Progenitor cell of endocrine pancreas (in vitro differentiated cells): ENCODE data around the gene SLC36A2. TPM values are rescaled to one million over a fixed set of nuclear protein-coding genes. Genes with fewer than 3 reads are reported as not detected.

Source experiments
- DNase-seq: peaks from one replicate; pipeline ENCODE4 v3.0.0; 2021; ENCODE audit warnings: low spot score; ENCODE audit not compliant: unreplicated experiment
- H3K27ac Mint-ChIP-seq: 2 replicates; pipeline ENCODE4 v1.8.0; 2021; ENCODE audit warnings: mild to moderate bottlenecking, moderate library complexity, mixed read lengths
- H3K27me3 Mint-ChIP-seq: 2 replicates; pipeline ENCODE4 v1.8.0; 2021; ENCODE audit warnings: mixed read lengths
- H3K36me3 Mint-ChIP-seq: 2 replicates; pipeline ENCODE4 v1.8.0; 2022; ENCODE audit warnings: mixed read lengths; ENCODE audit not compliant: insufficient read depth
- H3K4me1 Mint-ChIP-seq: 2 replicates; pipeline ENCODE4 v1.8.0; 2021; ENCODE audit warnings: low read depth, mixed read lengths
- H3K4me3 Mint-ChIP-seq: 2 replicates; pipeline ENCODE4 v1.8.0; 2021; ENCODE audit warnings: low read depth, mild to moderate bottlenecking, moderate library complexity, mixed read lengths
- H3K9me3 Mint-ChIP-seq: 2 replicates; pipeline ENCODE4 v1.8.0; 2021; ENCODE audit warnings: low read depth, mixed read lengths
- CTCF ChIP-seq: fragments of 200-600 bp; sonication (generic); IDR thresholded peaks from one replicate; pipeline ENCODE4 v1.5.0; 2021; ENCODE audit warnings: antibody characterized with exemption, mild to moderate bottlenecking; ENCODE audit not compliant: unreplicated experiment
- total RNA-seq: library from RNA; stranded (reverse); gene quantifications from 2 replicates; pipeline ENCODE4 v1.2.1, GENCODE V29; 2021

Gene SLC36A2
- total RNA-seq, 1 donor from 2014 or later = not detected

GRCh38 chr5:151296478-151296830, 50.9 kb downstream of the SLC36A2 start:
- no peak for DNase-seq
- no peak overlapping the region for H3K27ac Mint-ChIP-seq

DNA sequence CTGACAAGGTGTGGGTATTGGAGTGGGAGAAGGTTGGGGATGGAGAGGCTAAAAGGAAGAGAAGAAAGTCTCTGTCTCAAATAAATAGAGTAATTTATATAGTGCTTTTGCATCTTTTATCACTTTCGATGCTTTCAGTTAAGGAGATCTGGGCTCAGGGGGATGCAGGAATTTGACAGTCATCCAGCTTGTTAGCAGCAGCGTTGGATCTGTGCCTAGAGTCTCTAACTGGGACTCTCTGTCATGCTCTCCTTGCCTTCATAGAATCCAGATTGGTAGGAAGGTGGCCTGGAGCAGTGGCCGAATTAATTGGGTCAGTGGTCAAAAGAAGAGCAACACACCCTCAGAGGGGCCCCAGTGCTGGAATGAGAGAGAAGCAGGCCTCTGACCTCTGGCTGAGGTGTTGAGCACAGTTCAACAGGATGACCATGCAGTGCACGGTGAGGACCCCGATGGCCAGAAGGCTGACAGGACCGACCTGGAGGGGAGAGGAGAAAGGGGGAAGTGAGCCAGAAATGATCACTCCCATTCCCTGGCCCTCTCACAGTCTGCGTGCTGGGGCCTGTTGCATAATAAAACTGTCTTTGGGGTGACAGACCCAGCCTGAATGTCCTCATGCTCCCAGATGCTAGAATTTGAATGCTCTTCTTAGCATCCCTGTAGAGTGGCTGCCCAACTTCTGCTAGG, 51.4 kb downstream of the SLC36A2 start:
- H3K36me3 Mint-ChIP-seq = no peaks in the 10 kb centered on the region
- peaks cover 5% of the 10 kb centered on the region for H3K9me3 Mint-ChIP-seq
- peaks cover 3% of the 10 kb centered on the region for H3K27me3 Mint-ChIP-seq
- no peak for DNase-seq
- no peak overlapping the region for H3K4me3 Mint-ChIP-seq
- no peaks in the 10 kb centered on the region for H3K4me1 Mint-ChIP-seq
- no peak for TF ChIP-seq CTCF
- H3K27ac Mint-ChIP-seq = peak overlapping the region; percentile 47

More at GRCh38 chr5:151296478-151296830, 50.9 kb downstream of the SLC36A2 start:
- Mint-ChIP-seq H3K4me3 (no peak overlapping the region), H3K27me3 (peaks cover 3% of the 10 kb centered on the region), H3K36me3 (no peaks in the 10 kb centered on the region), H3K4me1 (no peaks in the 10 kb centered on the region), H3K9me3 (peaks cover 2% of the 10 kb centered on the region)
- no peak for TF ChIP-seq CTCF

GRCh38 chr5:151295138-151295537, 52.2 kb downstream of the SLC36A2 start:
- Mint-ChIP-seq H3K36me3 (no peaks in the 10 kb centered on the region), H3K9me3 (peaks cover 5% of the 10 kb centered on the region), H3K27ac (no peak overlapping the region), H3K4me3 (no peak overlapping the region), H3K27me3 (peaks cover 3% of the 10 kb centered on the region), H3K4me1 (no peaks in the 10 kb centered on the region)
- TF ChIP-seq CTCF = no peak
- DNase-seq = no peak

GRCh38 chr5:151293624-151294023, 53.7 kb downstream of the SLC36A2 start:
- DNase-seq = no peak
- Mint-ChIP-seq H3K4me3 (no peak overlapping the region), H3K27me3 (peaks cover 3% of the 10 kb centered on the region), H3K9me3 (peaks cover 5% of the 10 kb centered on the region), H3K4me1 (no peaks in the 10 kb centered on the region), H3K27ac (no peak overlapping the region), H3K36me3 (no peaks in the 10 kb centered on the region)
- TF ChIP-seq CTCF = no peak

DNA sequence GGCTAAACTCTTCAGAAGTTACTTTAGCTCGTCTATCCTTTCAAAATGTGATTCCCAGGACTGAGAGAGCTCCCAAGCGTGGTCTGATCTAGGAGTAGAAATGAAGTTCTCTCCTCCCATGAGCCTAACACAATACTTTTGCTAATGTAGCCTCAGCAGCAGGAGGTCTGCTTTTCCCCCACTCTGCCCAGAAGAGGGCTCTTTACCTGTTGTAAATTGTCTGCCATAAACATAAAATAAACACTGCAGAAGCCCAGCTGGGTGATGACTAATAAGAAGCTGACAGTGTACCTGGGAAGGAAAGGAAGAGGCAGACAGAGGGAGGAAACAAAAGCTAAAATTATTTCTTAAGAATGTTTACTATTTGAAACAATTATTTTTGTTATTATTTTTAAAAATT, 59.2 kb downstream of the SLC36A2 start:
- H3K9me3 Mint-ChIP-seq = peaks cover 5% of the 10 kb centered on the region
- peak; percentile 17 for TF ChIP-seq CTCF
- H3K4me1 Mint-ChIP-seq = peaks cover 1% of the 10 kb centered on the region
- no peak overlapping the region for H3K27ac Mint-ChIP-seq
- H3K27me3 Mint-ChIP-seq = no peaks in the 10 kb centered on the region
- DNase-seq = no peak
- H3K36me3 Mint-ChIP-seq = no peaks in the 10 kb centered on the region
- no peak overlapping the region for H3K4me3 Mint-ChIP-seq
